Activated T-cell treated with anti-CD3 and anti-CD28 coated beads, Interleukin-2, amount 50 U/mL, for 72 hours (primary cell): ENCODE results near the gene SPEG. TPM values are rescaled to one million over a fixed set of nuclear protein-coding genes. Genes with fewer than 3 reads are reported as not detected.

Experiments used
- ATAC-seq, 2 donors: fragments of 150-1000 bp; cut with Tn5 transposase; replicated peaks in 1 of 2; 2 replicates each; pipeline ENCODE4 v1.10.0; 2021; ENCODE audit warnings: moderate library complexity in 2 of 2, mild to moderate bottlenecking in 1 of 2
- DNase-seq, 2 donors: peaks; one replicate each; pipeline ENCODE4 v3.0.0; 2021 to 2022; ENCODE audit warnings: mixed read lengths in 1 of 2
- H3K27ac Mint-ChIP-seq: one replicate; pipeline ENCODE4 v1.8.0; 2022; ENCODE audit warnings: mild to moderate bottlenecking, moderate library complexity, mixed read lengths
- H3K27me3 Mint-ChIP-seq: one replicate; pipeline ENCODE4 v1.8.0; 2022; ENCODE audit warnings: low read depth, mixed read lengths
- H3K36me3 Mint-ChIP-seq, 2 donors: one replicate each; pipeline ENCODE4 v1.8.0; 2022; ENCODE audit warnings: mixed read lengths in 2 of 2, mild to moderate bottlenecking in 1 of 2; ENCODE audit not compliant: insufficient read depth in 2 of 2
- H3K4me1 Mint-ChIP-seq: one replicate; pipeline ENCODE4 v1.8.0; 2022; ENCODE audit warnings: low read depth, mixed read lengths
- H3K4me3 Mint-ChIP-seq, 2 donors: one replicate each; pipeline ENCODE4 v1.8.0; 2022; ENCODE audit warnings: mild to moderate bottlenecking in 2 of 2, mixed read lengths in 2 of 2, moderate library complexity in 2 of 2
- H3K9me3 Mint-ChIP-seq, 2 donors: one replicate each; pipeline ENCODE4 v1.8.0; 2022; ENCODE audit warnings: mixed read lengths in 2 of 2
- total RNA-seq, 2 donors: library from RNA; stranded (reverse); gene quantifications; one replicate each; pipeline ENCODE4 v1.2.3, GENCODE V29; 2022

SPEG gene
- total RNA-seq, 2 donors from 2014 or later = 4.8 to 6.9 TPM

DNA sequence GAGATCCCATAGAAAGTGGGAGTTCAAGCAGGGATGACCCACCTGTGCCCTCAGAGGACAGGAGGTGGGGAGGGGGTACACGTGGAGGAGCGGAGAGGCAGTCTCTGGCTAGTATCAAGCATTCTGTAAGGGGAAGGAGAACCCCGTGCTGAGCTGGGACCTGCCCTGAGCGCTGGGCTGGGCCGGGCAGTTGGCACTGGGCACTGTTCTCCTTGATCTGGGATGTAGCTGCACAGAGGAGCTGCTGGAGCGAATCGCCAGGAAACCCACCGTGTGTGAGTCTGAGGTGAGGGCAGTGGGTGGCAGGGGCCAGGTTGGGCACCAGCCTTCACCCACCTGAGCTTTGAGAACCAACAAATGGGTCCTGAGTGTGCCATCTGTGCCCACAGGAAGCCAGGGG is 44.3 kb downstream of the SPEG start:
- H3K27me3 Mint-ChIP-seq = peaks cover under 1% of the 10 kb centered on the region
- peaks cover 6% of the 10 kb centered on the region for H3K4me1 Mint-ChIP-seq
- H3K36me3 Mint-ChIP-seq = no peaks in the 10 kb centered on the region
- no peaks in the 10 kb centered on the region for H3K9me3 Mint-ChIP-seq
- DNase-seq (no peak), ATAC-seq (no peak)
- no peak overlapping the region for H3K27ac Mint-ChIP-seq
- no peak overlapping the region for H3K4me3 Mint-ChIP-seq

DNA sequence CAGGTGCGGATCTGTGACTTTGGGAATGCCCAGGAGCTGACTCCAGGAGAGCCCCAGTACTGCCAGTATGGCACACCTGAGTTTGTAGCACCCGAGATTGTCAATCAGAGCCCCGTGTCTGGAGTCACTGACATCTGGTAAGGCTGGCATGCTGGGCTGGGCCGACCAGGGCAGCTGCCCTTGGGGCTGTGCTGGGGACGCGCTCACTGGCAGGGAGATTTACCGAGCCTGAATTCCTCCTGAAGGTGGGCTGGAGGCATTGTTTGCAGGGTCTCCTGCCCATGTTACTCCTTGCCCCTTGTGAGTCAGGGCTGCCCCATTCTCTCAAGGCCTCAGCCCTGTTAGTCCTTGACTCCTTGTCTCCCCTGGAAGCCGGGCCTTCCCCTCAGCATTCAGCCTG is 45.4 kb downstream of the SPEG start:
- Mint-ChIP-seq H3K27me3 (peaks cover 5% of the 10 kb centered on the region), H3K4me1 (peaks cover 6% of the 10 kb centered on the region), H3K4me3 (no peak overlapping the region), H3K9me3 (no peaks in the 10 kb centered on the region), H3K27ac (no peak overlapping the region), H3K36me3 (no peaks in the 10 kb centered on the region)
- no peak for DNase-seq
- no peak for ATAC-seq

DNA sequence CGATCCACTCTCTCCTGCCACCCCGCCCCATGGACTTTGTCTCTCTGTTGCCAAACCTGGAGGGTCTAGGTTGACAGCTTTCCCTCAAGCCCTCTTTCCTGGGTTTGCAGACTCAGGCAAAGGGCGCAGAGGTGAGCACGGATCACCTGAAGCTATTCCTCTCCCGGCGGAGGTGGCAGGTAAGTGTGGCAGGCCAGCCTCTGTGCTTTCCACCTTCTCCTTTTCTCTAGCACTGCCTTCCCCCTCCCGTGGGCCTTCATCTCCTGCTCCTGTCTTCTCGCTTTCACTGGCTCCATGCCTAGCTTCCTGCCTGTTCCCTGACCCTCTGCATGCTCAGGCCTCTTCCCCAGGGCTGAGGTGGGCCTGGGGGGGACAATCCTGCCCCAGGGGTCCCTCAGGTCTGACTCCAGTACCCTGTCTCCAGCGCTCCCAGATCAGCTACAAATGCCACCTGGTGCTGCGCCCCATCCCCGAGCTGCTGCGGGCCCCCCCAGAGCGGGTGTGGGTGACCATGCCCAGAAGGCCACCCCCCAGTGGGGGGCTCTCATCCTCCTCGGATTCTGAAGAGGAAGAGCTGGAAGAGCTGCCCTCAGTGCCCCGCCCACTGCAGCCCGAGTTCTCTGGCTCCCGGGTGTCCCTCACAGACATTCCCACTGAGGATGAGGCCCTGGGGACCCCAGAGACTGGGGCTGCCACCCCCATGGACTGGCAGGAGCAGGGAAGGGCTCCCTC is 48.2 kb downstream of the SPEG start:
- Mint-ChIP-seq H3K27me3 (peaks cover 30% of the 10 kb centered on the region), H3K36me3 (no peaks in the 10 kb centered on the region)

DNA sequence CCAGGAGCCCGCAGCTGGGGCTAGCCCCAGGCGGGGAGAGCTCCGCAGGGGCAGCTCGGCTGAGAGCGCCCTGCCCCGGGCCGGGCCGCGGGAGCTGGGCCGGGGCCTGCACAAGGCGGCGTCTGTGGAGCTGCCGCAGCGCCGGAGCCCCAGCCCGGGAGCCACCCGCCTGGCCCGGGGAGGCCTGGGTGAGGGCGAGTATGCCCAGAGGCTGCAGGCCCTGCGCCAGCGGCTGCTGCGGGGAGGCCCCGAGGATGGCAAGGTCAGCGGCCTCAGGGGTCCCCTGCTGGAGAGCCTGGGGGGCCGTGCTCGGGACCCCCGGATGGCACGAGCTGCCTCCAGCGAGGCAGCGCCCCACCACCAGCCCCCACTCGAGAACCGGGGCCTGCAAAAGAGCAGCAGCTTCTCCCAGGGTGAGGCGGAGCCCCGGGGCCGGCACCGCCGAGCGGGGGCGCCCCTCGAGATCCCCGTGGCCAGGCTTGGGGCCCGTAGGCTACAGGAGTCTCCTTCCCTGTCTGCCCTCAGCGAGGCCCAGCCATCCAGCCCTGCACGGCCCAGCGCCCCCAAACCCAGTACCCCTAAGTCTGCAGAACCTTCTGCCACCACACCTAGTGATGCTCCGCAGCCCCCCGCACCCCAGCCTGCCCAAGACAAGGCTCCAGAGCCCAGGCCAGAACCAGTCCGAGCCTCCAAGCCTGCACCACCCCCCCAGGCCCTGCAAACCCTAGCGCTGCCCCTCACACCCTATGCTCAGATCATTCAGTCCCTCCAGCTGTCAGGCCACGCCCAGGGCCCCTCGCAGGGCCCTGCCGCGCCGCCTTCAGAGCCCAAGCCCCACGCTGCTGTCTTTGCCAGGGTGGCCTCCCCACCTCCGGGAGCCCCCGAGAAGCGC is 49.1 kb downstream of the SPEG start:
- Mint-ChIP-seq H3K27ac (no peak overlapping the region), H3K4me3 (peak overlapping the region; percentile 72 to 76), H3K4me1 (no peaks in the 10 kb centered on the region), H3K9me3 (no peaks in the 10 kb centered on the region), H3K27me3 (peaks cover 31% of the 10 kb centered on the region), H3K36me3 (no peaks in the 10 kb centered on the region)
- ATAC-seq = peak; percentile 33 to 60
- DNase-seq = no peak

More for the DNA sequence above, 48.2 kb downstream of the SPEG start:
- no peaks in the 10 kb centered on the region for H3K9me3 Mint-ChIP-seq
- no peak overlapping the region for H3K4me3 Mint-ChIP-seq
- H3K4me1 Mint-ChIP-seq = no peaks in the 10 kb centered on the region
- ATAC-seq (no peak), DNase-seq (no peak)
- no peak overlapping the region for H3K27ac Mint-ChIP-seq

DNA sequence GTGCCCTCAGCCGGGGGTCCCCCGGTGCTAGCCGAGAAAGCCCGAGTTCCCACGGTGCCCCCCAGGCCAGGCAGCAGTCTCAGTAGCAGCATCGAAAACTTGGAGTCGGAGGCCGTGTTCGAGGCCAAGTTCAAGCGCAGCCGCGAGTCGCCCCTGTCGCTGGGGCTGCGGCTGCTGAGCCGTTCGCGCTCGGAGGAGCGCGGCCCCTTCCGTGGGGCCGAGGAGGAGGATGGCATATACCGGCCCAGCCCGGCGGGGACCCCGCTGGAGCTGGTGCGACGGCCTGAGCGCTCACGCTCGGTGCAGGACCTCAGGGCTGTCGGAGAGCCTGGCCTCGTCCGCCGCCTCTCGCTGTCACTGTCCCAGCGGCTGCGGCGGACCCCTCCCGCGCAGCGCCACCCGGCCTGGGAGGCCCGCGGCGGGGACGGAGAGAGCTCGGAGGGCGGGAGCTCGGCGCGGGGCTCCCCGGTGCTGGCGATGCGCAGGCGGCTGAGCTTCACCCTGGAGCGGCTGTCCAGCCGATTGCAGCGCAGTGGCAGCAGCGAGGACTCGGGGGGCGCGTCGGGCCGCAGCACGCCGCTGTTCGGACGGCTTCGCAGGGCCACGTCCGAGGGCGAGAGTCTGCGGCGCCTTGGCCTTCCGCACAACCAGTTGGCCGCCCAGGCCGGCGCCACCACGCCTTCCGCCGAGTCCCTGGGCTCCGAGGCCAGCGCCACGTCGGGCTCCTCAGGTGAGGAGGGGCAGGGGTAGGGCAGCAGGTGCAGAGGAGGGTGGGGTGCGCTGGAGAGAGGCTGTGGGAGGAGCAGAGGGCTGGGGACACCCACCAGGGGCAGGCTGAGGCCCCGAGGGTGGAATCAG is 49.9 kb downstream of the SPEG start:
- Mint-ChIP-seq H3K4me3 (peak overlapping the region; percentile 72 to 76), H3K36me3 (no peaks in the 10 kb centered on the region), H3K27me3 (peaks cover 31% of the 10 kb centered on the region), H3K27ac (no peak overlapping the region), H3K4me1 (no peaks in the 10 kb centered on the region), H3K9me3 (no peaks in the 10 kb centered on the region)
- DNase-seq = no peak
- peak; percentile 48 to 54 for ATAC-seq

DNA sequence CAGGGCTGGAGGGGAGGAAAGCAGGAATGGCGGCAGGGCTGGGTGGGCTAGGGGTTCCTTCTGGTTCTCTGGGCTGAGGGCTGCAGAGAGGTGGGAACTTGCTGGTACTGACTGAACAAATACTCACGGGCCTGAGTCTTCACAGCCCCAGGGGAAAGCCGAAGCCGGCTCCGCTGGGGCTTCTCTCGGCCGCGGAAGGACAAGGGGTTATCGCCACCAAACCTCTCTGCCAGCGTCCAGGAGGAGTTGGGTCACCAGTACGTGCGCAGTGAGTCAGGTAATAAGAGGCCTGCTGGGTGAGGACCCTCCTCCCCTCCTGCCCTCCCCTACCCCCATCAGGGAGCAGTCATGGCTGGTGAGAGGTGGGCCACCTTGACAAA is 50.5 kb downstream of the SPEG start:
- Mint-ChIP-seq H3K27me3 (peaks cover 31% of the 10 kb centered on the region), H3K4me3 (no peak overlapping the region), H3K27ac (no peak overlapping the region), H3K9me3 (no peaks in the 10 kb centered on the region), H3K36me3 (no peaks in the 10 kb centered on the region), H3K4me1 (no peaks in the 10 kb centered on the region)
- ATAC-seq (no peak), DNase-seq (no peak)

DNA sequence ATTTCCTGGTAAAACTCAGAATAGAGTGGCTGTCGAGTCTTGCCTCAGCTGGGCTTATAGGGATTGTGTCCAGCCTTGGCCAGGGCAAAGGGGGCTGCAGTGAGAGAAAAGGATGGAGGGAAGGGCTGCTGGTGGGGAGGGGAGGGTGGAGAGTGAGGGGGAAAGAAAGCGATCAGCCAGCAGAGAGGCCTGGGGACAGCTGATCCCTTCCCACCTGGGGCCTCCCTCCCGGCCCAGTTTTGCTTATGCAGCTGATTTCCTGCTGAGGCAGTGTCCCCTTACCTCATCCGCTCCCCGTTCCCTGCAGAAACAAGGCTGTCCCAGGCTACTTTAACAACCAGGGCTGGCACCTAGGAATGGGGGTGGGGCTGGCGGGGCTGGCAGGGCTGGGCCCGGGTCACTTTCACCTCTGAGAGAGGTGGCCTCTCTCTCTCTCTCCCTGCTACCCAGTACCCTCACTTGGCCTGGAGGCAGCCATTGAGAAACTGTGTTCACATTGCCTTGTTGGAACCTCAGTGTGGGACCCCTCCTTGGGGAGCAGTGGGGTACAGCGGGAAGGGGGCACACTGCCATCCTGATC is 51.8 kb downstream of the SPEG start:
- Mint-ChIP-seq H3K36me3 (no peaks in the 10 kb centered on the region), H3K4me3 (no peak overlapping the region), H3K27me3 (peaks cover 31% of the 10 kb centered on the region), H3K27ac (no peak overlapping the region), H3K4me1 (no peaks in the 10 kb centered on the region), H3K9me3 (no peaks in the 10 kb centered on the region)
- DNase-seq (no peak), ATAC-seq (no peak)

DNA sequence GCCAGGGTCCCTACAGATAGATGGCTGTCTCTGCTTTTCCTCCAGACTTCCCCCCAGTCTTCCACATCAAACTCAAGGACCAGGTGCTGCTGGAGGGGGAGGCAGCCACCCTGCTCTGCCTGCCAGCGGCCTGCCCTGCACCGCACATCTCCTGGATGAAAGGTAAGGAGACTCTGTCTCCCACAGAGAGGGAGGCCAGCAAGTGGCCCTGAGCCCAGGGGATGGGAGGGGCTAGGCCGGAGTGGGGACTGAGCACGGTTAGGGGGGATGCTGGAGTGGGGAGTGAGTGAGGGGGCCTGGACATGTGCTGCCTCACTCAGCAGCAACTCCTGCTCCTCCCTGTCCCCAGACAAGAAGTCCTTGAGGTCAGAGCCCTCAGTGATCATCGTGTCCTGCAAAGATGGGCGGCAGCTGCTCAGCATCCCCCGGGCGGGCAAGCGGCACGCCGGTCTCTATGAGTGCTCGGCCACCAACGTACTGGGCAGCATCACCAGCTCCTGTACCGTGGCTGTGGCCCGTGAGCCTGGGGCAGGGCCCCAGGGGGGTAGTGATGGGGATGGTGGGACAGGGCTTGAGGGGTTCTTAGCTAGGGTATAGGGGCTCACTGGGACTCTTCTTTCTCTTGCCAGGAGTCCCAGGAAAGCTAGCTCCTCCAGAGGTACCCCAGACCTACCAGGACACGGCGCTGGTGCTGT is 53.7 kb downstream of the SPEG start:
- Mint-ChIP-seq H3K9me3 (no peaks in the 10 kb centered on the region), H3K4me1 (no peaks in the 10 kb centered on the region), H3K27me3 (peaks cover 38% of the 10 kb centered on the region), H3K36me3 (no peaks in the 10 kb centered on the region), H3K27ac (no peak overlapping the region), H3K4me3 (no peak overlapping the region)
- ATAC-seq (no peak), DNase-seq (no peak)

DNA sequence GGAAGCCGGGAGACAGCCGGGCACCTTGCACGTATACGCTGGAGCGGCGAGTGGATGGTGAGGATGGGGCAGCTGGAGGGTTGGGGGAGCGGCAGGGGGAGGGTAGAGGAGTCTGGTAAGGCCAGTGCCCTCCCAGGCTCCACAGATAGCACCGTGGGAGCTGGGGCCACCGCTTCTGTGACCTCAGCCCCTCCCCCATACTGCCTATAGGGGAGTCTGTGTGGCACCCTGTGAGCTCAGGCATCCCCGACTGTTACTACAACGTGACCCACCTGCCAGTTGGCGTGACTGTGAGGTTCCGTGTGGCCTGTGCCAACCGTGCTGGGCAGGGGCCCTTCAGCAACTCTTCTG is 54.2 kb downstream of the SPEG start:
- H3K4me1 Mint-ChIP-seq = no peaks in the 10 kb centered on the region
- H3K27me3 Mint-ChIP-seq = peaks cover 43% of the 10 kb centered on the region
- no peak overlapping the region for H3K27ac Mint-ChIP-seq

DNA sequence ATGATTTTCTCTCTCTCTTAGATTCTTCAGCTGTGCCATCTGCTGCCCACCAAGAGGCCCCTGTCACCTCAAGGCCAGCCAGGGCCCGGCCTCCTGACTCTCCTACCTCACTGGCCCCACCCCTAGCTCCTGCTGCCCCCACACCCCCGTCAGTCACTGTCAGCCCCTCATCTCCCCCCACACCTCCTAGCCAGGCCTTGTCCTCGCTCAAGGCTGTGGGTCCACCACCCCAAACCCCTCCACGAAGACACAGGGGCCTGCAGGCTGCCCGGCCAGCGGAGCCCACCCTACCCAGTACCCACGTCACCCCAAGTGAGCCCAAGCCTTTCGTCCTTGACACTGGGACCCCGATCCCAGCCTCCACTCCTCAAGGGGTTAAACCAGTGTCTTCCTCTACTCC is 54.7 kb downstream of the SPEG start:
- H3K27me3 Mint-ChIP-seq = peaks cover 44% of the 10 kb centered on the region
- no peaks in the 10 kb centered on the region for H3K4me1 Mint-ChIP-seq
- no peak overlapping the region for H3K27ac Mint-ChIP-seq
- H3K9me3 Mint-ChIP-seq = no peaks in the 10 kb centered on the region
- H3K4me3 Mint-ChIP-seq = no peak overlapping the region
- DNase-seq (no peak), ATAC-seq (no peak)
- H3K36me3 Mint-ChIP-seq = no peaks in the 10 kb centered on the region

More for the DNA sequence above, 54.2 kb downstream of the SPEG start:
- H3K4me3 Mint-ChIP-seq = no peak overlapping the region
- H3K36me3 Mint-ChIP-seq = no peaks in the 10 kb centered on the region
- DNase-seq (no peak), ATAC-seq (no peak)
- H3K9me3 Mint-ChIP-seq = no peaks in the 10 kb centered on the region

DNA sequence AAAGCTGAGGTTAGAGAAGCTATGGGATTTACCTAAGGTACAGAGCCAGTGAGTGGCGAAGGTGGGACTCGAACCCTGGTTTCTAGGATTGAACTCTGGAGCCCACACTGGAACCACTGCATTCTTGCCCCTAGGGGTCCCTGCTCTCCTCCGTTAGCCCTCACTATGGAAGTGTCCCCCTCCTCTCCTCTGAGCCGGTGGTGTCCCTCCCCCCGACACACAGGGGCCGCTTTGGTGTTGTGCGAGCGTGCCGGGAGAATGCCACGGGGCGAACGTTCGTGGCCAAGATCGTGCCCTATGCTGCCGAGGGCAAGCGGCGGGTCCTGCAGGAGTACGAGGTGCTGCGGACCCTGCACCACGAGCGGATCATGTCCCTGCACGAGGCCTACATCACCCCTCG is 55.5 kb downstream of the SPEG start:
- H3K36me3 Mint-ChIP-seq = no peaks in the 10 kb centered on the region
- no peak for ATAC-seq
- no peaks in the 10 kb centered on the region for H3K4me1 Mint-ChIP-seq
- H3K9me3 Mint-ChIP-seq = no peaks in the 10 kb centered on the region
- no peak for DNase-seq
- no peak overlapping the region for H3K4me3 Mint-ChIP-seq
- peaks cover 50% of the 10 kb centered on the region for H3K27me3 Mint-ChIP-seq
- no peak overlapping the region for H3K27ac Mint-ChIP-seq

DNA sequence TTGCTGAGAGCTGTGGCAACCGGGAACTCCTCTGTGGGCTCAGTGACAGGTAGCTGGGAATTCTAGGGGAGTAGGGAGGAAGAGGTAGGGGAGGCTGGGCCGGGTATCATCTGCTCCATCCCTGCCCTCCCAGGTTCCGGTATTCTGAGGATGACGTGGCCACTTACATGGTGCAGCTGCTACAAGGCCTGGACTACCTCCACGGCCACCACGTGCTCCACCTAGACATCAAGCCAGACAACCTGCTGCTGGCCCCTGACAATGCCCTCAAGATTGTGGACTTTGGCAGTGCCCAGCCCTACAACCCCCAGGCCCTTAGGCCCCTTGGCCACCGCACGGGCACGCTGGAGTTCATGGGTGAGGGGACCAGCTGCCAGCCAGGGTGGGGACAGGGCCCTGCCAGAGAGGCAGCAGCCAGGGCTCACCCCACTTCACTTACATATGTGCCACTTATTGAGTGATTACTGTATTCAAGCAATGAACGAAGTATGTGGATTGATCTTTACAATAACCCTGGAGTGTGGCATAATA is 56.0 kb downstream of the SPEG start:
- no peaks in the 10 kb centered on the region for H3K4me1 Mint-ChIP-seq
- ATAC-seq = no peak
- no peak for DNase-seq
- peaks cover 48% of the 10 kb centered on the region for H3K27me3 Mint-ChIP-seq
- no peaks in the 10 kb centered on the region for H3K9me3 Mint-ChIP-seq
- no peak overlapping the region for H3K27ac Mint-ChIP-seq
- H3K36me3 Mint-ChIP-seq = no peaks in the 10 kb centered on the region
- no peak overlapping the region for H3K4me3 Mint-ChIP-seq
